Measurements from ENCODE around the gene DHRS9. TPM values are rescaled to one million over a fixed set of nuclear protein-coding genes. Genes with fewer than 3 reads are reported as not detected.
A peak's percentile ranks its signal among the peaks of the same experiment; 100 is the strongest.

The DHRS9 gene
- total and polyA plus RNA-seq, 2 experiments from 2014 or later = not detected

DNA sequence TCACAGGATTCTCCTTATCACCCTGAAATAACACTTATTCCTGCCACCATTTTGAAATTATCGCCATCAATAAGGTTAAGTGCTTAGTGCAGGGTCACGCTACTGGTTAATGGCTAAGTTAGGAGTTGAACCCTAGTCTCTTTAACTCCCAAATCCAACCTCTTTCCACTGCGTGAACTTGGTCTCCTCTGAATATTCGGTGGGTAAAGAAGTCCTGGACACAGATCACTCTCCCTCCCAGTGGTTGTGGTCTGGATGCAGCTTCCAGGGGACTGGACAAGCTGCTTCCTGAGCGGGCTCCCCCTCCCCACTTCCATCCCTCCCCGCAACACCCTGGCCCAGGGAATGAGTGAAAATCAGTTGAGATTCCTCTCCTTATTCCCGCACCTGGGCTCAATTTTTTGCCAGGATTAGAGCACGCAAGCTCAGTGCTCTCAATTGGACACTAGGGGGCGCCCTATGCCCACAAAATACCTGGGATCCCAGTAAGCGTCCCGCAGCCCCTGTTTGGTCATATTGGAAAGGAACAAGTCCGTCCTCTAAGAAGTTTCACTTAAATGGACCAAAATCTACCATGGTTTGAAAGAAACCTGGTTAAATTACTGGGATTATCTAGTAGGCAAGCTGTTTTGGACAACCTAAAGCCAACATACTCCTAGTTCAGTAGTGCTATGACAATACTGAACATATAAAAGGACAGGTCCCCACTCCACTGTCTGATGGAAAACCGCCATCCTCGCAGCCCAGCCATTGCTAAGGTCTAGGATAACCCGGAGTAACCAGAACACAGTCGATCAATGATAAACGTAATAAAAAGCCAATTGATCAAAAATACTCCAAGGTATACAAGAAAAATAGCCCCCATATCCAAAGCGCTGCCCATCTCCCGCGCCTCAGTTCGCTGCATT lies 40.4 kb downstream of the DHRS9 start:
- Histone ChIP-seq H3K4me1 (ENCODE audit: insufficient read depth) (peaks cover 16% of the 10 kb centered on the region; the same call in 1 of the 2 replicates), H3K36me3 (ENCODE audit: insufficient read depth) (no peaks in the 10 kb centered on the region), H3K9me2 (ENCODE audit: insufficient read depth) (0 out of 2 replicates have a peak, but pooled peaks cover 2% of the 10 kb centered on the region), H3K27ac (ENCODE audit: low read depth) (no peak overlapping the region), H2AFZ (peak overlapping the region; percentile 90), H4K20me1 (replicated peaks; ENCODE audit: insufficient read depth) (no peaks in the 10 kb centered on the region), H3K4me2 (peak overlapping the region; percentile 66), H3K79me2 (replicated peaks; ENCODE audit: insufficient read depth) (no peaks in the 10 kb centered on the region), H3F3A (replicated peaks; ENCODE audit: low read depth) (no peaks in the 10 kb centered on the region), H3K4me3 (peak overlapping the region; percentile 32; the same call in 1 of the 2 replicates), H3K27me3 (ENCODE audit: insufficient read depth) (no peaks in the 10 kb centered on the region)
- Mint-ChIP-seq H3K4me3 (peak overlapping the region; percentile 52; the same call in 2 of the 3 replicates), H3K27me3 (ENCODE audit: insufficient read depth, low read depth, poor library complexity) (peaks cover 4% of the 10 kb centered on the region), H3K27ac (no peak overlapping the region), H3K36me3 (ENCODE audit: low read depth) (no peaks in the 10 kb centered on the region), H3K4me1 (peaks cover 15% of the 10 kb centered on the region; the same call in 2 of the 3 replicates), H3K9me3 (no peaks in the 10 kb centered on the region)
- DNase-seq (ENCODE audit: low spot score) (peak; percentile 92), ATAC-seq (peak; percentile 94)
- TF ChIP-seq, protein P1, sequence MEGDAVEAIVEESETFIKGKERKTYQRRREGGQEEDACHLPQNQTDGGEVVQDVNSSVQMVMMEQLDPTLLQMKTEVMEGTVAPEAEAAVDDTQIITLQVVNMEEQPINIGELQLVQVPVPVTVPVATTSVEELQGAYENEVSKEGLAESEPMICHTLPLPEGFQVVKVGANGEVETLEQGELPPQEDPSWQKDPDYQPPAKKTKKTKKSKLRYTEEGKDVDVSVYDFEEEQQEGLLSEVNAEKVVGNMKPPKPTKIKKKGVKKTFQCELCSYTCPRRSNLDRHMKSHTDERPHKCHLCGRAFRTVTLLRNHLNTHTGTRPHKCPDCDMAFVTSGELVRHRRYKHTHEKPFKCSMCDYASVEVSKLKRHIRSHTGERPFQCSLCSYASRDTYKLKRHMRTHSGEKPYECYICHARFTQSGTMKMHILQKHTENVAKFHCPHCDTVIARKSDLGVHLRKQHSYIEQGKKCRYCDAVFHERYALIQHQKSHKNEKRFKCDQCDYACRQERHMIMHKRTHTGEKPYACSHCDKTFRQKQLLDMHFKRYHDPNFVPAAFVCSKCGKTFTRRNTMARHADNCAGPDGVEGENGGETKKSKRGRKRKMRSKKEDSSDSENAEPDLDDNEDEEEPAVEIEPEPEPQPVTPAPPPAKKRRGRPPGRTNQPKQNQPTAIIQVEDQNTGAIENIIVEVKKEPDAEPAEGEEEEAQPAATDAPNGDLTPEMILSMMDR (conservative IDR thresholded peaks at IDR 0.05; ENCODE audit: low read depth in 2 of 2) = peak; percentile 92 to 96
- TF ChIP-seq NANOG (IDR thresholded peaks at IDR 0.05; ENCODE audit: borderline replicate concordance) = no peak

- Mint-ChIP-seq H3K4me3 (no peak overlapping the region), H3K27ac (no peak overlapping the region), H3K4me1 (peaks cover 15% of the 10 kb centered on the region; the same call in 2 of the 3 replicates), H3K27me3 (ENCODE audit: insufficient read depth, low read depth, poor library complexity) (peaks cover 4% of the 10 kb centered on the region), H3K36me3 (ENCODE audit: low read depth) (no peaks in the 10 kb centered on the region), H3K9me3 (no peaks in the 10 kb centered on the region)
- no peaks in the 10 kb centered on the region for H3K79me2 ChIP-seq (replicated peaks; ENCODE audit: insufficient read depth)
- H3K27ac ChIP-seq (ENCODE audit: low read depth) = no peak overlapping the region
- H3K4me2 ChIP-seq = peak overlapping the region; percentile 54; the same call in 1 of the 2 replicates
- no peaks in the 10 kb centered on the region for H3K36me3 ChIP-seq (ENCODE audit: insufficient read depth)
- peak; percentile 37 for ATAC-seq
- no peak for DNase-seq (ENCODE audit: low spot score)
- H4K20me1 ChIP-seq (replicated peaks; ENCODE audit: insufficient read depth) = no peaks in the 10 kb centered on the region
- no peaks in the 10 kb centered on the region for H3K27me3 ChIP-seq (ENCODE audit: insufficient read depth)
- H3K4me3 ChIP-seq = no peak overlapping the region
- no peaks in the 10 kb centered on the region for H3F3A ChIP-seq (replicated peaks; ENCODE audit: low read depth)
- H2AFZ ChIP-seq = peak overlapping the region; percentile 81
- 0 out of 2 replicates have a peak, but pooled peaks cover 7% of the 10 kb centered on the region for H3K9me2 ChIP-seq (ENCODE audit: insufficient read depth)
- peaks cover 16% of the 10 kb centered on the region; the same call in 1 of the 2 replicates for H3K4me1 ChIP-seq (ENCODE audit: insufficient read depth)
- TF ChIP-seq STAT1 (IDR thresholded peaks at IDR 0.05; ENCODE audit: unreplicated experiment) = no peak
- TF ChIP-seq ETS1 (IDR thresholded peaks at IDR 0.05) = no peak
- no peak for TF ChIP-seq ZNF462 (CRISPR knock-in tag; IDR thresholded peaks at IDR 0.05)
- TF ChIP-seq ZNF331 (CRISPR knock-in tag; IDR thresholded peaks at IDR 0.05; ENCODE audit: low read depth) = no peak
- TF ChIP-seq CREB1 (CRISPR knock-in tag; IDR thresholded peaks at IDR 0.05; ENCODE audit: low read depth) = no peak
- TF ChIP-seq, protein P1 (conservative IDR thresholded peaks at IDR 0.05; ENCODE audit: low read depth in 2 of 2) = no peak
- no peak for TF ChIP-seq NANOG (IDR thresholded peaks at IDR 0.05; ENCODE audit: borderline replicate concordance)
These were observed 41.1 kb downstream of the DHRS9 start for GRCh38 chr2:169110419-169110818.
